OCI-M2 (cell line): Measurements from ENCODE around the gene PSMB11.
"Not testable (repeated sequence)": the region's sequence is repeated elsewhere in the genome, so short reads cannot be mapped to it uniquely, and the experiment has no call there.

Source experiments
- DNase-seq: peaks from one replicate; lab custom pipeline; 2025; ENCODE audit not compliant: unreplicated experiment; lab: John Stamatoyannopoulos, UW

PSMB11 gene, protein sequence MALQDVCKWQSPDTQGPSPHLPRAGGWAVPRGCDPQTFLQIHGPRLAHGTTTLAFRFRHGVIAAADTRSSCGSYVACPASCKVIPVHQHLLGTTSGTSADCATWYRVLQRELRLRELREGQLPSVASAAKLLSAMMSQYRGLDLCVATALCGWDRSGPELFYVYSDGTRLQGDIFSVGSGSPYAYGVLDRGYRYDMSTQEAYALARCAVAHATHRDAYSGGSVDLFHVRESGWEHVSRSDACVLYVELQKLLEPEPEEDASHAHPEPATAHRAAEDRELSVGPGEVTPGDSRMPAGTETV

GRCh38 chr14:23042162-23042965 lies at the start of gene PSMB11:
Gene PSMB11 (plus strand): TSS chr14:23042212. CDS start chr14:23042226, 14 bp downstream.
- no peak for DNase-seq

DNA sequence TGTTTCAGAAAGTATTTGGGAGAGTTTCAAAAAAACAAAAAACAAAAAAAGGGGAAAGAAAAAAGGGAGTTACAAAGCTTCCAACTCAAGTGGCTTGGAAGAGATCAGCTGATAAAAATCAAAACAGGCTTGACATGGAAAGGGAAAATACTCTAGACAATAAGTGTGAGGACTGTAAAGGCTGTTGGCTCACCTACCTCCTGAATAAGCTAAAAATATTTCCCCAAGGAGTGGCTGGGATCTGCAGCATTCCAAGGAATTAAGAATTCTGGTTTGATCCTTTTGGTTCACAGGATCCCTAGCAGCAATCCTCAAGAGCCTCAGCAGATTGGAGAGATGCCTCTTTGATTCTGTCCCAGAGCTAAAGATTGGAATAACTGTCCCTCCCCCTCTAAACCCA lies 48.5 kb upstream of the PSMB11 start:
- no peak for DNase-seq

GRCh38 chr14:22994762-22995275 lies 47.2 kb upstream of the PSMB11 start:
- no peak for DNase-seq

DNA sequence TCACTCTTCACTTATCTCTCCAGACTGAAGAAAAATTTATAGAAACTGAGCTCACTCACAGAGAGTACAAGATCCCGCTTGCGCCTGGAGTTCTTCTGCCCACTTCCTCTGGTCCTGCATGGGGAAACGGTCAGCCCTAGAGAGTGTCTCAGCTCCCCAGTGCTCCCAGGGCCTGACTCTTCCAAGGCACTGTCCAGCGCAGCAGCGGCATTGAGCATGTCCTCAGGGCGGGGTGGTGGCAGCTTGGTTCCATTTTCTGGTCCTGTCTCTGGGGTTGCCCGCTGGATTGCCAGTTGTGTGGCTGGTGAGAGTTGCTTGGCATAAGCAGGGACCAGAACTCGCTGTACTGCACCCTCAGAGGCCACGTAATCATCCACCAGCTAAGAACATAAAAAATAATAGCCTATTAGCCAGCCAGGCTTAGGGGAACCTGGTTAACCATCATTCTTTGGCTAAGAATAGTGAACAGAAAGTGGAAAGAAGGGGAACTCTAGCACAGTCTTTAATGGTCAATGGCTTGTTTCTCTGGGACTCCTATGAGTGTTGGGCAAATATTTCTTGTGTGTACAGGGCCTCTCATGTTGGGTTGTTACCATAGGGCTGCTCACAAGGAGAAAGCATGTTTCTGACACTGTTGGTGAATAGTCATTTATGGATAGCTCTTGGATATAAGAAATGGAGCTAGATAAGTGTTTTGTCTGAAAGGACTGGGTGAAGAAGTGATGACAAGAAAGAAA lies 46.0 kb upstream of the PSMB11 start:
- no peak for DNase-seq

DNA sequence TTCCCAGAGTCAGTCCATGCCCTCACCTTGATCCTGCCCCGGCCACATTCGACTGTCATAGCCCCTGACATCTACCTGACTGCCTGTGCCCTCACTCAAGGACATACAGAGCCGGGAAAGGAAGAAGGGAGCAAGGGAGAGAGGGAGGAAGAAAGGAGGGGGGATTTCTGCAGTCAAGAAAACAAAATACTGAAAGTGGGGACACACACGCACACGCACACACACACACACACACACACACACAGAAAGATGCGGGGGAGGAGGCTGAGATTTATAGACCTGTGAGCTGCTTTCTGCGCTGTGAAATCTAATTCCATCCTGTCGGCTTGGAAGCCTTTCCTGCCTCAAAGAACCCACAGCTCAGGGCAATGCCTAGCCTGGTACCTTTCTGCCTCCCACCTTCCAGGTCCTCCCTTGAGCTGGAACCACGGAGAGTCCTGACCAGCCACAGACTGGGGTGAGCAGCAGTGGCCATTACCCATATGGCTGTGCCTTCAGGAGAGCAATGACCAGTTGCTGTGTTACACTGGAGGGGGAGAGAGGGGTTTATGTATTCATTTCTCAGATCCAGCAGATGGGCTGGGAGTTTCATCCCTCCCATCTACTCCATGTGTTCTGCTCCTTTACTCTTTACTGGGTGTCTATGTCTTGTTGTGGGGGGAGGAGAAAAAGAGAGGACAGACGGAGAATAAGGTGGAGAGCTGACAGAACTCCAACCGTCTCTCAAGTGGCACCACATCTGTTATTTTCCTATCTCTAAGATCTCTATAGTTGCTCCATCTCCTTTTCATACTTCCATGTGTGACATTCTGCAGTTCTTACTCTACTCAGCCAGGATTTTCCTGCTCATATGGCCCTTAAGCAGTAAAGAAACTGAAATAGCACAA lies 45.0 kb upstream of the PSMB11 start:
- no peak for DNase-seq

GRCh38 chr14:22997676-22998323 lies 44.2 kb upstream of the PSMB11 start:
- no peak for DNase-seq

DNA sequence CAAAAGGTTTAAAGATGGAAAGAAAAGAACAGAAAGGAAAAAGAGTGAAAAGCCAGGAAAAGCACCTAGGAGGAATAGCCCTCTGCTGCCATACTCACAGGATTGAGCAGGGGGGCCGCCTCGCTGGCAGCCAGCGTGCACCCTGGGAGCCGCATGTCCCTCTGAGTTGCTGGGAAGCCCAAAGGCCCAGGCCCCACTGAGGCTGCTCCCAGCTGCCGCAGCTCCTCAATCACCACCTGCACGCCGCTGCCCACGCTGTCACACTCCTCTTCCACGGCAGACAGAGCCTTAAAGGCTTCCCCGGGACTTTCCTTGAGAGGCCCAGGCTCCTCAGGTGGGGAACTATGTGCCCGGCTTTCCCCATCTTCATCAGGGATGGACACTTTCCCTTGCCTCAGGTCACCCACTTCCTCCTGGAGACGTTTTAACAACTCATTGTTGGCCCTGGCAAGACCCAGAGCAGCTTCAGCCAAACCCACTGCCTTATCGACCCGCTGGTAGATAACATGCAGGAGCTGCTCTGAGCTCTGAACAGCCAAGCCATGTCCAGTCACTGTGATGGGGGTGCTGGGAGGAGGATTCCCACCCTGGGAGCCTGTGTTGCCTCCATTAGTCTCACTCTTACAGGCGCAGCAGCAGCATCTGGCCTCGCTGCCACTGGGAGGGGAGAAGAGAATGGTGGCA lies 43.5 kb upstream of the PSMB11 start:
- DNase-seq: no peak

- DNase-seq: no peak
Measured at GRCh38 chr14:23000860-23001259, 41.2 kb upstream of the PSMB11 start.

- DNase-seq: no peak
Measured at GRCh38 chr14:23002592-23002991, 39.4 kb upstream of the PSMB11 start.

DNA sequence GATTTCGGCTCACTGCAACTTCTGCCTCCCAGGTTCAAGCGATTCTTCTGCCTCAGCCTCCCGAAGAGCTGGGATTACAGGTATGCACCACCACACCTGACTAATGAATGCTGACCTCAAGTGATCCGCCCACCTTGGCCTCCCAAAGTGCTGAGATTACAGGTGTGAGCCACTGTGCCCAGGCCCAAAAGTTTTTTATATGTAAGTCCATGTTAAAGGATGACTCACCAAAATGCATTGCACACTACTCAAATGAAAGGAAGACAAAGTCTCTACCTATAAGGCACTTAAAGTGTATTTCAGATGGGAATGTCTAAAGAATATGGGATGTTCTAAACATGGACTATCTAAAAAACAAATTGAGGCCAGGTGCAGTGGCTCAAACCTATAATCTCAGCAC lies 37.7 kb upstream of the PSMB11 start:
- not testable (repeated sequence) for DNase-seq

DNA sequence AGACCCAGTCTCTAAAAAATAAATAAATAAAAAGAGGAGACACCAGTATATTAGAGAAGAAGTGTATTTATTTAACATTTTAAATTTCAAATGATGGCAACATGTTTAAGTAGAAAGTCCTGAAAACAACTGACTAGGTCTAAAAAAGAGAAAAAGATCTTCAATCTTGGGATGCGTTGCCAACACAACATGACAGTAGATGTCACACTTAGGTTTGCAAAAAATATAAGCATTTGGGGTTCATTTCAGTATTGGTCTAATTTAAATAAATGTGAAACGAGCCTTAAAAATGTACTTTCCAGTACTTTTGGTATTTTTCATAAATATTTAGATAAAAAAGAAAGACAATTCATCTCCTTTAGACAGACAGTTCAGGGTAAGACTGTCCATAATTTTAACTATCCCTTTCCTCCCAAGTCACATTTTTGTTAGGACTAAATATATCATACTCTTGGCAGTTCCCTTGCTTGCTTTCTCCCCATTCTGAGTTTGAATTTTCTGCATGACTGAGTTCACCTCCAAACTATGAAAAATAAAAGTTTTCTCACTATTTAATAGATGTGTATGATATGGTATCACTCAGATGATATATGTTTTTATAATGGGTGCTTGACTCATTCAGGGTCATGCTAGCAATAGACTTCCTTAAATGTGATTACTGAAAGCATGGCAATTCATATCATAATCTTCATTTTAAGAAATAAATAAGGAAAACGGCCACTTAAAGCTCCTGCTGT lies 36.4 kb upstream of the PSMB11 start:
- DNase-seq: no peak

GRCh38 chr14:23006188-23006534 lies 35.9 kb upstream of the PSMB11 start:
- no peak for DNase-seq

DNA sequence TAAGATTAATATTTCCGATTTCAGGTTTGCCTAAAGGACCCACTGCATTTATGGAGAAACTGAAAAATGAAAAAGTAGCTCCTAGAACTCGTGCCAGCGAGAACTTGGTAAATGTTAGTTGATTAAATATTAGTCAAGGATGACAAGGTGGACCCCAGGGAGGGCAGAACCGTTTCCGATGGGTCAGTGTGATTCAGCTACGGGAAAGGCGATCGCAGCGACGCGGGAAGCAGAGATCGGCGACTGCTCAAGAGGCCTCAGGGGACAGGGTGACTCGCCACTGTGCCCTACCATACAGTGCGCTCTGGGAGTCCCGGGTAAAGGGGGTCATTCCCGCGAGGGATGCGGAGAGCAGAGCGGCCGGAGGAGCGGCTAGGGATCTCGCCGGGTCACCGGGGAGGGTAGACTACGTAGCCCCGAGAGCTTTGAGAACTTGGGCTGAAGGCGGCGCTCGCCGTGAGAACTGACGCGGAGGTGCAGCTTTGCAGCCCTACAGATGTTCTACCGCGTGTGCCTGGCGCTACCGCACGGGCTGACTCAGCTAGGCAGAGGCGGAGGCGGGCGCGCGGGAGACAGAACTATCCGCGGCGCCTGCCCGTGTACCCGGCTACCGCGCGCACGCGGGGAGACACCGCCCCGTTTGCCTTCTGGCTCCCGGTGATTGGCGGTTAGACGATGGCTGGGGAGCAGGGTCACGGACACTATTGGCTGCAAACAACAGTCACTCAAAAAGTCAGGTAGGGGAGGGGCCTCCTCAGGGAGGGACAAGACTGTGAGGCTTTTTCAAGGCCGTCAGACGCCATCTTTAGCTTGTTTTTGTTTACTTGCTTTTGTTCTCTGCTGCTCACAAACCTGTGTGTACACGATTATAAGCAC lies 35.2 kb upstream of the PSMB11 start:
- DNase-seq: peak; percentile 81

- DNase-seq: no peak
Measured at GRCh38 chr14:23008831-23009230, 33.2 kb upstream of the PSMB11 start.

DNA sequence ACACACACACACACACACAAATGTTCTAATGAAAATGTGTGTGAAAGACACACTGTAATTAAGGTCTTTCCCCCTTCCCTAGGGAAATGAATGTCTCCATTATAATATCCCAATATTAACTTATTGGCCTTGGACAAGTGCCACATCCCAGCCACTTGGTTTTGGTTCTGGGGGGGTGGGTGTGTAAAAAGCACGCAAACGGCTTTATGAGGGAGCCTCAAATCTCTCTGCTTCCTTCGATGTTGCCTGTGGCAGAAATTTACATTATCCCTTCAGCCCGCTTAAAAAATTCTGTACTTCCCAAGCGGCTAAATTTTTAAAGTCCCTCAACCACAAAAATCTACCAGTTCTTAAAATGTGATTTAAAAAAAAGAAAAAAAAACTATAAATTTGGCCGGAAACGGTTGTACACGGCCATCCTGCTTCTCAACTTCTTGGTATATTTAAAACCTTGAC lies 32.5 kb upstream of the PSMB11 start:
- DNase-seq: no peak

- DNase-seq: no peak
Measured at GRCh38 chr14:23009939-23010726, 31.9 kb upstream of the PSMB11 start, which contains the start of gene C14orf93. Gene C14orf93 (minus strand): TSS chr14:23010143. CDS start chr14:22999023, 11,120 bp downstream.
